K562 (cell line): ENCODE measurements around the gene MATK.
"Not testable (repeated sequence)": the region's sequence is repeated elsewhere in the genome, so short reads cannot be mapped to it uniquely, and the experiment has no call there.

ENCODE experiments used
- PATZ1 ChIP-seq: fragments of 250-450 bp; sonication (Bioruptor Pico); IDR thresholded peaks from 2 replicates; pipeline ENCODE4 v1.5.0; 2020; ENCODE audit warnings: mild to moderate bottlenecking, borderline replicate concordance
- POLR2A ChIP-seq: fragments of 450-650 bp; conservative IDR thresholded peaks from 2 replicates; pipeline ENCODE4 v1.6.1; 2016
- RNF2 ChIP-seq: sonication (generic); IDR thresholded peaks from 2 replicates; pipeline ENCODE4 v1.6.1; 2016
- SNIP1 ChIP-seq: fragments of 450-650 bp; IDR thresholded peaks from 2 replicates; pipeline ENCODE4 v1.7.1; 2017; ENCODE audit warnings: low read depth, mild to moderate bottlenecking
- SOX6 ChIP-seq: fragments of 450-650 bp; IDR thresholded peaks from 2 replicates; pipeline ENCODE4 v1.6.1; 2014; ENCODE audit warnings: mild to moderate bottlenecking
- SRF ChIP-seq, 2 experiments: fragments of 250-450, 450-650 bp in 1 of 2; sonication (Bioruptor Pico) in 1 of 2; sonication (generic) in 1 of 2; formaldehyde crosslinking; IDR thresholded peaks; 2 replicates each; pipeline versions ENCODE4 v1.5.0 to v1.5.1; 2020 to 2022; ENCODE audit warnings: mild to moderate bottlenecking in 1 of 2, missing genetic modification reagents in 1 of 2
- TAF1 ChIP-seq: IDR thresholded peaks from 2 replicates; pipeline ENCODE4 v1.6.1; 2011; ENCODE audit warnings: mild to moderate bottlenecking, low read length, moderate library complexity; ENCODE audit not compliant: insufficient read depth, control insufficient read depth, severe bottlenecking; ENCODE audit errors: extremely low read depth
- TF ChIP-seq, protein P1 (sequence below), 3 experiments: IDR thresholded peaks in 2 of 3; conservative IDR thresholded peaks in 1 of 3; 2 replicates each; pipeline ENCODE4 v1.5.1; 2011 to 2012; ENCODE audit warnings: low read length in 3 of 3, mild to moderate bottlenecking in 3 of 3, control low read depth in 2 of 3, improper control_type of control experiment in 1 of 3, inconsistent platforms in 1 of 3, low read depth in 1 of 3, mixed read lengths in 1 of 3, moderate library complexity in 1 of 3; ENCODE audit not compliant: insufficient read depth in 2 of 3

GRCh38 chr19:3765757-3766156 lies 20.4 kb downstream of the MATK start:
- TF ChIP-seq, protein P1, sequence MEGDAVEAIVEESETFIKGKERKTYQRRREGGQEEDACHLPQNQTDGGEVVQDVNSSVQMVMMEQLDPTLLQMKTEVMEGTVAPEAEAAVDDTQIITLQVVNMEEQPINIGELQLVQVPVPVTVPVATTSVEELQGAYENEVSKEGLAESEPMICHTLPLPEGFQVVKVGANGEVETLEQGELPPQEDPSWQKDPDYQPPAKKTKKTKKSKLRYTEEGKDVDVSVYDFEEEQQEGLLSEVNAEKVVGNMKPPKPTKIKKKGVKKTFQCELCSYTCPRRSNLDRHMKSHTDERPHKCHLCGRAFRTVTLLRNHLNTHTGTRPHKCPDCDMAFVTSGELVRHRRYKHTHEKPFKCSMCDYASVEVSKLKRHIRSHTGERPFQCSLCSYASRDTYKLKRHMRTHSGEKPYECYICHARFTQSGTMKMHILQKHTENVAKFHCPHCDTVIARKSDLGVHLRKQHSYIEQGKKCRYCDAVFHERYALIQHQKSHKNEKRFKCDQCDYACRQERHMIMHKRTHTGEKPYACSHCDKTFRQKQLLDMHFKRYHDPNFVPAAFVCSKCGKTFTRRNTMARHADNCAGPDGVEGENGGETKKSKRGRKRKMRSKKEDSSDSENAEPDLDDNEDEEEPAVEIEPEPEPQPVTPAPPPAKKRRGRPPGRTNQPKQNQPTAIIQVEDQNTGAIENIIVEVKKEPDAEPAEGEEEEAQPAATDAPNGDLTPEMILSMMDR (IDR thresholded peaks at IDR 0.05 in 2 of 3, conservative IDR thresholded peaks at IDR 0.05 in 1 of 3; ENCODE audit: insufficient read depth in 2 of 3, low read depth in 1 of 3, low read length in 3 of 3), result not testable (repeated sequence)
- TF ChIP-seq SNIP1; RNF2; SOX6; TAF1; PATZ1; SRF (CRISPR knock-in tag; IDR thresholded peaks at IDR 0.05); POLR2A: not testable (repeated sequence)
